Neural crest cell (in vitro differentiated cells): ENCODE measurements around the gene ING4. TPM values are rescaled to one million over a fixed set of nuclear protein-coding genes. Genes with fewer than 3 reads are reported as not detected.
A peak's percentile ranks its signal among the peaks of the same experiment; 100 is the strongest.

Experiments
- DNase-seq: peaks from one replicate; pipeline ENCODE4 v3.0.0; 2021; ENCODE audit warnings: low read depth, mixed read lengths, low spot score
- H3K27ac Mint-ChIP-seq: one replicate; pipeline ENCODE4 v1.8.0; 2021; ENCODE audit warnings: mild to moderate bottlenecking, mixed read lengths; ENCODE audit not compliant: unreplicated experiment
- H3K27me3 Mint-ChIP-seq: 2 replicates; pipeline ENCODE4 v1.8.0; 2021; ENCODE audit warnings: low read depth, mild to moderate bottlenecking, mixed read lengths
- H3K36me3 Mint-ChIP-seq: 2 replicates; pipeline ENCODE4 v1.8.0; 2021; ENCODE audit warnings: low read depth, mild to moderate bottlenecking, mixed read lengths
- H3K4me1 Mint-ChIP-seq: 2 replicates; pipeline ENCODE4 v1.8.0; 2021; ENCODE audit warnings: mixed read lengths
- H3K4me3 Mint-ChIP-seq: one replicate; pipeline ENCODE4 v1.8.0; 2021; ENCODE audit warnings: mild to moderate bottlenecking, mixed read lengths
- H3K9me3 Mint-ChIP-seq: 2 replicates; pipeline ENCODE4 v1.8.0; 2021; ENCODE audit warnings: mixed read lengths
- CTCF ChIP-seq: fragments of 200-600 bp; sonication (generic); conservative IDR thresholded peaks from 2 replicates; pipeline ENCODE4 v1.5.0; 2021; ENCODE audit warnings: antibody characterized with exemption, mild to moderate bottlenecking
- total RNA-seq: library from RNA; stranded (reverse); gene quantifications from 2 replicates; pipeline ENCODE4 v1.2.1, GENCODE V29; 2021

Gene ING4
- total RNA-seq, 1 donor from 2014 or later = 37.9 TPM

DNA sequence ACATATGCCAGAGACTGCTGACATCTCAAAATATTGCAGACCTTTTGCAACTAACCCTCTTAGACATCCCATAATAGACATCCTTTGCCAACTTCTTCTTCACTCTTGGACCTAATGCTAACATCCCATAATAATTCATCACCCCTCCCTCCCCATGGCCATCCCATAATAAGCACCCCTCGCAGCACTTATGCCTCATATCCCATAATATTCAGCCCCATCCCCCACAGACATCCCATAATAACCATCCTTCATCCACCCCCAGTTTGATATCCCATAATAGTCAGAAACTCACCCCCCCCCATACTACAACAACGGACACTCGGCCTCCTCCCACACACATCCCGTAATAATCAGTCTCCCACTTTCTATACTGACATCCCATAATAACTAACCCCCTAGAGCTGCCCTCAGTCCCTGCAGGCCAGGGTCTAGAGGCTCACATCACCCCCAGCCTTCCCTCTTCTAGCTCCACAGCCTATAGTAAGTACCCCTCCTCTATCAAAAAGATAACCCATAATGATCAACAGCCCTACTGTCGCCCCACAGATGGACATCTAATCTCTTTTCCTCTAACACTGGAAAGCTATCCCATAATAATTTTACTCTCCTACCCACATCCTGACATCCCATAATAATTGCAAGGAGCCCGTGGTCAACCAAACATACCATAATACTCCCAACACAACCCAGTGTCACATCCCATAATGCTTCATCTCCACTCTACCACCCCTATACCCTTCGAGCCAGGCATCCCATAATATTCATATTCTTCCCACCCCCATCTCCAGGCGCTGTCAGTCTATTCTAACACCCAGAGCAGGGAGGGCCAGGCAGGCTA is 54.9 kb downstream of the ING4 start:
- no peak overlapping the region for H3K4me3 Mint-ChIP-seq
- H3K27me3 Mint-ChIP-seq = no peaks in the 10 kb centered on the region
- no peaks in the 10 kb centered on the region for H3K9me3 Mint-ChIP-seq
- H3K36me3 Mint-ChIP-seq = peaks cover 13% of the 10 kb centered on the region
- no peak for TF ChIP-seq CTCF
- peaks cover 52% of the 10 kb centered on the region for H3K4me1 Mint-ChIP-seq
- no peak overlapping the region for H3K27ac Mint-ChIP-seq
- DNase-seq = peak; percentile 44

- Mint-ChIP-seq H3K4me1 (peaks cover 48% of the 10 kb centered on the region), H3K36me3 (peaks cover 19% of the 10 kb centered on the region), H3K9me3 (no peaks in the 10 kb centered on the region), H3K27ac (no peak overlapping the region), H3K27me3 (no peaks in the 10 kb centered on the region), H3K4me3 (peak overlapping the region; percentile 95)
- DNase-seq = peak; percentile 37
- TF ChIP-seq CTCF = no peak
These were observed 56.4 kb downstream of the ING4 start for GRCh38 chr12:6606331-6607131.

GRCh38 chr12:6605421-6606330 is 57.2 kb downstream of the ING4 start:
- Mint-ChIP-seq H3K36me3 (peaks cover 26% of the 10 kb centered on the region), H3K9me3 (no peaks in the 10 kb centered on the region)

GRCh38 chr12:6604259-6605029 is 58.5 kb downstream of the ING4 start:
- peaks cover 33% of the 10 kb centered on the region for H3K36me3 Mint-ChIP-seq
- TF ChIP-seq CTCF = no peak
- peaks cover 39% of the 10 kb centered on the region for H3K4me1 Mint-ChIP-seq
- no peaks in the 10 kb centered on the region for H3K27me3 Mint-ChIP-seq
- DNase-seq = no peak
- H3K9me3 Mint-ChIP-seq = no peaks in the 10 kb centered on the region
- H3K4me3 Mint-ChIP-seq = peak overlapping the region; percentile 95
- no peak overlapping the region for H3K27ac Mint-ChIP-seq

More at GRCh38 chr12:6605421-6606330, 57.2 kb downstream of the ING4 start:
- TF ChIP-seq CTCF = peak; percentile 19
- no peak for DNase-seq
- Mint-ChIP-seq H3K4me1 (peaks cover 39% of the 10 kb centered on the region), H3K27me3 (no peaks in the 10 kb centered on the region), H3K4me3 (peak overlapping the region; percentile 95), H3K27ac (peak overlapping the region; percentile 85)
